ENCODE measurements around the gene SNAPC2. TPM values are rescaled to one million over a fixed set of nuclear protein-coding genes. Genes with fewer than 3 reads are reported as not detected.
A peak's percentile ranks its signal among the peaks of the same experiment; 100 is the strongest.

The SNAPC2 gene
- total RNA-seq, 4 donors from 2014 or later, result 7.4 to 12.9 (median 9.4) TPM

DNA sequence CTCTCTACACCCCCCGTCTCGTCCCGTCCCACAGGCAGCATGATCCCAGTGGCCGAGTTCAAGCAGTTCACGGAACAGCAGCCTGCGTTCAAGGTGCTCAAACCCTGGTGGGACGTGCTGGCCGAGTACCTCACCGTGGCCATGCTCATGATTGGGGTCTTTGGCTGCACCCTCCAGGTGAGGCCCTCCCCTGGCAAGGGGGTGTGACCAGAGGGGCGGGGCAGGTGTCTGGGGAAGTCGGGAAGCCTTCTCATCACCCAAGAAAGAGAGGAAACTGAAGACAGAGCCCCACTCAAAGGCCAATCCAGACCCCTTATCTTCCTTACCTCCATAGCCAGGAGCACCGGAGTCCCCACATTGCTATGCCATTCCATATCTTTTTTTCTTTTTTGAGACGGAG lies 24.6 kb upstream of the SNAPC2 start:
- no peaks in the 10 kb centered on the region for H3K36me3 ChIP-seq
- no peak for TF ChIP-seq POLR2A (IDR thresholded peaks at IDR 0.05)
- TF ChIP-seq, protein P1, sequence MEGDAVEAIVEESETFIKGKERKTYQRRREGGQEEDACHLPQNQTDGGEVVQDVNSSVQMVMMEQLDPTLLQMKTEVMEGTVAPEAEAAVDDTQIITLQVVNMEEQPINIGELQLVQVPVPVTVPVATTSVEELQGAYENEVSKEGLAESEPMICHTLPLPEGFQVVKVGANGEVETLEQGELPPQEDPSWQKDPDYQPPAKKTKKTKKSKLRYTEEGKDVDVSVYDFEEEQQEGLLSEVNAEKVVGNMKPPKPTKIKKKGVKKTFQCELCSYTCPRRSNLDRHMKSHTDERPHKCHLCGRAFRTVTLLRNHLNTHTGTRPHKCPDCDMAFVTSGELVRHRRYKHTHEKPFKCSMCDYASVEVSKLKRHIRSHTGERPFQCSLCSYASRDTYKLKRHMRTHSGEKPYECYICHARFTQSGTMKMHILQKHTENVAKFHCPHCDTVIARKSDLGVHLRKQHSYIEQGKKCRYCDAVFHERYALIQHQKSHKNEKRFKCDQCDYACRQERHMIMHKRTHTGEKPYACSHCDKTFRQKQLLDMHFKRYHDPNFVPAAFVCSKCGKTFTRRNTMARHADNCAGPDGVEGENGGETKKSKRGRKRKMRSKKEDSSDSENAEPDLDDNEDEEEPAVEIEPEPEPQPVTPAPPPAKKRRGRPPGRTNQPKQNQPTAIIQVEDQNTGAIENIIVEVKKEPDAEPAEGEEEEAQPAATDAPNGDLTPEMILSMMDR (IDR thresholded peaks at IDR 0.05), result no peak
- peaks cover 0 to 5% (median 0%) of the 10 kb centered on the region in 4 donors for H3K4me1 ChIP-seq
- no peaks in the 10 kb centered on the region for H3K27me3 ChIP-seq
- no peak overlapping the region for H3K4me3 ChIP-seq
- no peak overlapping the region for H3K27ac ChIP-seq
- peak in 1 of 3 donors; percentile 40 for DNase-seq
- no peaks in the 10 kb centered on the region for H3K9me3 ChIP-seq

DNA sequence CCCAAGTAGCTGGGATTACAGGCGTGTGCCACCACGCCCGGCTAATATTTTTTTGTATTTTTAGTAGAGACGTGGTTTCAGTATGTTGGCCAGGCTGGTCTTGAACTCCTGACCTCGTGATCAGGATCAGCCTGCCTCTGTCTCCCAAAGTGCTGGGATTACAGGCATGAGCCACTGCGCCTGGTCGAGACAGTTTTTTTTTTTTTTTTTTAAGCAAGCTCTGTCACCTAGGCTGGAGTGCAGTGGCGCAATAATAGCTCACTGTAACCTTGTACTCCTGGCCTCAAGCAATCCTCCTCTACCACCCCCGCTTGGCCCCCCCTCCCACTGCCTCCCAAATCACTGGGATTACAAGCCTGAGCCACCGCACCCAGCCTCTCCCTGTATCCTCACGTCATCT lies 22.8 kb upstream of the SNAPC2 start:
- no peaks in the 10 kb centered on the region for H3K36me3 ChIP-seq
- no peaks in the 10 kb centered on the region for H3K27me3 ChIP-seq
- TF ChIP-seq POLR2A (IDR thresholded peaks at IDR 0.05), result no peak
- TF ChIP-seq, protein P1 (IDR thresholded peaks at IDR 0.05), result no peak
- DNase-seq, result no peak
- H3K9me3 ChIP-seq, result no peaks in the 10 kb centered on the region
- H3K4me1 ChIP-seq, result peaks cover 0 to 6% (median 0%) of the 10 kb centered on the region in 4 donors
- no peak overlapping the region for H3K4me3 ChIP-seq
- peak overlapping the region in 1 of 4 donors; percentile 19 for H3K27ac ChIP-seq

DNA sequence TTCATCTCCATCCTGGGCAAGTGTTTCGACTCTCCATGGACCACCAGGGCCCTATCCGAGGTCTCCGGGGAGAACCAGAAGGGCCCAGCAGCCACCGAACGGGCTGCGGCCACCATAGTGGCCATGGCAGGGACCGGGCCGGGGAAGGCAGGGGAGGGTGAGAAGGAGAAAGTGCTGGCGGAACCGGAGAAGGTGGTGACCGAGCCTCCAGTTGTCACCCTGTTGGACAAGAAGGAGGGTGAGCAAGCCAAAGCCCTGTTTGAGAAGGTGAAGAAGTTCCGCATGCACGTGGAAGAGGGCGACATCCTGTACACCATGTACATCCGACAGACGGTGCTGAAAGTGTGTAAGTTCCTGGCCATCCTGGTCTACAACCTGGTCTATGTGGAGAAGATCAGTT lies 21.2 kb upstream of the SNAPC2 start:
- Histone ChIP-seq H3K4me1 (peaks cover 0 to 14% (median 5%) of the 10 kb centered on the region in 4 donors), H3K27ac (no peak overlapping the region), H3K36me3 (no peaks in the 10 kb centered on the region), H3K4me3 (no peak overlapping the region), H3K27me3 (no peaks in the 10 kb centered on the region), H3K9me3 (no peaks in the 10 kb centered on the region)
- no peak for TF ChIP-seq POLR2A (IDR thresholded peaks at IDR 0.05)
- peak in 1 of 3 donors; percentile 32 for DNase-seq

DNA sequence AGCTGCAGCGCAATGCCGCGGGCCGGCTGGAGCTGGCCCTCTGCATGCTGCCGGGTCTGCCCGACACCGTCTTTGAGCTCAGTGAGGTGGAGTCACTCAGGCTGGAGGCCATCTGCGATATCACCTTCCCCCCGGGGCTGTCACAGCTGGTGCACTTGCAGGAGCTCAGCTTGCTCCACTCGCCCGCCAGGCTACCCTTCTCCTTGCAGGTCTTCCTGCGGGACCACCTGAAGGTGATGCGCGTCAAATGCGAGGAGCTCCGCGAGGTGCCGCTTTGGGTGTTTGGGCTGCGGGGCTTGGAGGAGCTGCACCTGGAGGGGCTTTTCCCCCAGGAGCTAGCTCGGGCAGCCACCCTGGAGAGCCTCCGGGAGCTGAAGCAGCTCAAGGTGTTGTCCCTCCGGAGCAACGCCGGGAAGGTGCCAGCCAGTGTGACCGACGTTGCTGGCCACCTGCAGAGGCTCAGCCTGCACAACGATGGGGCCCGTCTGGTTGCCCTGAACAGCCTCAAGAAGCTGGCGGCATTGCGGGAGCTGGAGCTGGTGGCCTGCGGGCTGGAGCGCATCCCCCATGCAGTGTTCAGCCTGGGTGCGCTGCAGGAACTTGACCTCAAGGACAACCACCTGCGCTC lies 20.3 kb upstream of the SNAPC2 start:
- Histone ChIP-seq H3K4me1 (peaks cover 3 to 17% (median 11%) of the 10 kb centered on the region in 4 donors), H3K27me3 (no peaks in the 10 kb centered on the region), H3K36me3 (no peaks in the 10 kb centered on the region), H3K9me3 (no peaks in the 10 kb centered on the region), H3K4me3 (no peak overlapping the region), H3K27ac (no peak overlapping the region)
- no peak for TF ChIP-seq POLR2A (IDR thresholded peaks at IDR 0.05)
- TF ChIP-seq, protein P1 (IDR thresholded peaks at IDR 0.05), result no peak
- DNase-seq, result peak in 1 of 3 donors; percentile 43

DNA sequence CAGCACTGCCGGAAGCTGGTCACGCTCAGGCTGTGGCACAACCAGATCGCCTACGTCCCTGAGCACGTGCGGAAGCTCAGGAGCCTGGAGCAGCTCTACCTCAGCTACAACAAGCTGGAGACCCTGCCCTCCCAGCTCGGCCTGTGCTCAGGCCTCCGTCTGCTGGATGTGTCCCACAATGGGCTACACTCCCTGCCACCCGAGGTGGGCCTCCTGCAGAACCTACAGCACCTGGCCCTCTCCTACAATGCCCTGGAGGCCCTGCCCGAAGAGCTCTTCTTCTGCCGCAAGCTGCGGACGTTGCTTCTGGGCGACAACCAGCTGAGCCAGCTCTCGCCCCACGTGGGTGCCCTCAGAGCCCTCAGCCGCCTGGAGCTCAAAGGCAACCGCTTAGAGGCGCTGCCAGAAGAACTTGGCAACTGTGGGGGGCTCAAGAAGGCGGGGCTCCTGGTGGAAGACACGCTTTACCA lies 19.7 kb upstream of the SNAPC2 start:
- no peaks in the 10 kb centered on the region for H3K27me3 ChIP-seq
- peaks cover 3 to 21% (median 15%) of the 10 kb centered on the region in 4 donors for H3K4me1 ChIP-seq
- H3K36me3 ChIP-seq, result peaks cover 0 to 1% (median 0%) of the 10 kb centered on the region in 3 donors
- no peaks in the 10 kb centered on the region for H3K9me3 ChIP-seq
- H3K27ac ChIP-seq, result no peak overlapping the region
- no peak overlapping the region for H3K4me3 ChIP-seq
- TF ChIP-seq, protein P1 (IDR thresholded peaks at IDR 0.05), result no peak
- TF ChIP-seq POLR2A (IDR thresholded peaks at IDR 0.05), result no peak
- peak in 1 of 3 donors; percentile 36 for DNase-seq

DNA sequence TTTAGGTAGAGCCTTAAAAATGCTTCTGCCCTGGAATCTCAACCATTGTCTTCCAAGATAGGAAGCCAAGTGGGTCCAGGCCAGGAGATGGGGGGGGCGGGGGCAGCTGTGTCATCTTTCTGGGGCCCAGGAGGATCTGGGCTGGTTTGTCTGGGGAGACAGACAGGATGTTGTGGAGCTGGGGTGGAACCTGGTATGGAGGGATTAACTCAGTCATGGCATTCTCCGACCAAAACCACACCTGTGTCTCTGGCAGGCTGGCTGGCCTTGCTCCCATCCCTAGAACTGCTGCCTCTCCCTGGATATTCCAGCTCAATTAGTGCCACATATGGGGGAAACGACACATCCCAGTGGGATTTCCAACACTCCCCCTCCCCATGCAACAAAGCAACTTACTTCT lies 19.2 kb upstream of the SNAPC2 start:
- peaks cover 3 to 26% (median 15%) of the 10 kb centered on the region in 4 donors for H3K4me1 ChIP-seq
- H3K27ac ChIP-seq, result no peak overlapping the region
- H3K27me3 ChIP-seq, result no peaks in the 10 kb centered on the region
- no peaks in the 10 kb centered on the region for H3K9me3 ChIP-seq
- no peak overlapping the region for H3K4me3 ChIP-seq
- DNase-seq, result no peak
- TF ChIP-seq, protein P1 (IDR thresholded peaks at IDR 0.05), result no peak
- no peak for TF ChIP-seq POLR2A (IDR thresholded peaks at IDR 0.05)
- peaks cover 0 to 6% (median 0%) of the 10 kb centered on the region in 3 donors for H3K36me3 ChIP-seq

Data from Peyer's patch (tissue), 4 donors.